Peyer's patch (tissue), 4 donors: ENCODE results near the gene CNTN2. TPM values are rescaled to one million over a fixed set of nuclear protein-coding genes. Genes with fewer than 3 reads are reported as not detected.

Experiments used
- DNase-seq, 3 donors: peaks; one replicate each; pipeline ENCODE4 v3.0.0-alpha.2; 2017 to 2019
- H3K27ac ChIP-seq, 4 donors: fragments of 200-600 bp; sonication (generic); one replicate each; pipeline ENCODE4 v1.5.1; 2016 to 2019
- H3K27me3 ChIP-seq, 2 donors: fragments of 200-600 bp; sonication (generic); one replicate each; pipeline ENCODE4 v1.5.1; 2019
- H3K36me3 ChIP-seq, 3 donors: fragments of 200-600 bp; sonication (generic); one replicate each; pipeline ENCODE4 v1.5.1; 2016 to 2019
- H3K4me1 ChIP-seq, 4 donors: fragments of 200-600 bp; sonication (generic); one replicate each; pipeline ENCODE4 v1.5.1; 2016 to 2019
- H3K4me3 ChIP-seq, 4 donors: fragments of 200-600 bp; sonication (generic); 1 replicate in 3 of 4; 2 replicates in 1 of 4; pipeline ENCODE4 v1.5.1; 2016 to 2019; ENCODE audit warnings: mild to moderate bottlenecking in 1 of 4
- H3K9me3 ChIP-seq, 4 donors: fragments of 200-600 bp; sonication (generic); one replicate each; pipeline ENCODE4 v1.5.1; 2016 to 2019; ENCODE audit warnings: mild to moderate bottlenecking in 1 of 4
- CTCF ChIP-seq, 6 experiments: fragments of 450-650 bp in 4 of 6; fragments of 200-600 bp in 2 of 6; sonication (generic) in 1 of 6; IDR thresholded peaks; one replicate each; pipeline ENCODE4 v1.5.1; 2017 to 2019; ENCODE audit warnings: antibody characterized with exemption in 6 of 6, mild to moderate bottlenecking in 3 of 6, moderate library complexity in 1 of 6
- POLR2A ChIP-seq, 2 donors: fragments of 450-650 bp; IDR thresholded peaks; one replicate each; pipeline ENCODE4 v1.5.1; 2017; ENCODE audit warnings: antibody characterized with exemption in 2 of 2, mild to moderate bottlenecking in 2 of 2, moderate library complexity in 2 of 2
- total RNA-seq, 4 donors: library from RNA; depleted of rRNA; stranded (reverse); fragments of >200 nt; gene quantifications; one replicate each; pipeline ENCODE4 v1.1.0, GENCODE V29; 2016

The CNTN2 gene
- total RNA-seq, 4 donors from 2014 or later, result 0.18 to 2.8 TPM; not detected in 2

GRCh38 chr1:205016075-205016474, 26.9 kb upstream of the CNTN2 start:
- Histone ChIP-seq H3K4me3 (no peak overlapping the region), H3K27me3 (no peaks in the 10 kb centered on the region), H3K4me1 (no peaks in the 10 kb centered on the region), H3K27ac (no peak overlapping the region), H3K36me3 (no peaks in the 10 kb centered on the region), H3K9me3 (no peaks in the 10 kb centered on the region)
- TF ChIP-seq POLR2A (IDR thresholded peaks at IDR 0.05) (no peak), CTCF (IDR thresholded peaks at IDR 0.05) (no peak)
- DNase-seq, result no peak

- no peak overlapping the region for H3K4me3 ChIP-seq
- no peak overlapping the region for H3K27ac ChIP-seq
- no peaks in the 10 kb centered on the region for H3K4me1 ChIP-seq
- no peak for DNase-seq
- no peak for TF ChIP-seq CTCF (IDR thresholded peaks at IDR 0.05)
- TF ChIP-seq POLR2A (IDR thresholded peaks at IDR 0.05), result no peak
- no peaks in the 10 kb centered on the region for H3K36me3 ChIP-seq
- no peaks in the 10 kb centered on the region for H3K27me3 ChIP-seq
- no peaks in the 10 kb centered on the region for H3K9me3 ChIP-seq
Measured at GRCh38 chr1:205016584-205016983, 26.4 kb upstream of the CNTN2 start.

GRCh38 chr1:205017001-205017400, 26.0 kb upstream of the CNTN2 start:
- no peak overlapping the region for H3K27ac ChIP-seq
- no peaks in the 10 kb centered on the region for H3K36me3 ChIP-seq
- DNase-seq, result no peak
- H3K9me3 ChIP-seq, result no peaks in the 10 kb centered on the region
- no peak overlapping the region for H3K4me3 ChIP-seq
- H3K4me1 ChIP-seq, result no peaks in the 10 kb centered on the region
- TF ChIP-seq POLR2A (IDR thresholded peaks at IDR 0.05) (no peak), CTCF (IDR thresholded peaks at IDR 0.05) (no peak)
- H3K27me3 ChIP-seq, result no peaks in the 10 kb centered on the region

GRCh38 chr1:205017766-205018165, 25.2 kb upstream of the CNTN2 start:
- Histone ChIP-seq H3K4me3 (no peak overlapping the region), H3K27me3 (no peaks in the 10 kb centered on the region), H3K9me3 (no peaks in the 10 kb centered on the region), H3K4me1 (no peaks in the 10 kb centered on the region), H3K36me3 (no peaks in the 10 kb centered on the region), H3K27ac (no peak overlapping the region)
- no peak for DNase-seq
- TF ChIP-seq CTCF (IDR thresholded peaks at IDR 0.05), result no peak
- TF ChIP-seq POLR2A (IDR thresholded peaks at IDR 0.05), result no peak

- H3K36me3 ChIP-seq, result no peaks in the 10 kb centered on the region
- no peak for DNase-seq
- no peaks in the 10 kb centered on the region for H3K9me3 ChIP-seq
- no peaks in the 10 kb centered on the region for H3K27me3 ChIP-seq
- no peak overlapping the region for H3K27ac ChIP-seq
- H3K4me1 ChIP-seq, result no peaks in the 10 kb centered on the region
- TF ChIP-seq POLR2A (IDR thresholded peaks at IDR 0.05) (no peak), CTCF (IDR thresholded peaks at IDR 0.05) (no peak)
- no peak overlapping the region for H3K4me3 ChIP-seq
Measured at GRCh38 chr1:205018381-205018780, 24.6 kb upstream of the CNTN2 start.

GRCh38 chr1:205020466-205020865, 22.5 kb upstream of the CNTN2 start:
- Histone ChIP-seq H3K36me3 (no peaks in the 10 kb centered on the region), H3K4me1 (no peaks in the 10 kb centered on the region), H3K9me3 (no peaks in the 10 kb centered on the region), H3K27me3 (no peaks in the 10 kb centered on the region), H3K27ac (no peak overlapping the region), H3K4me3 (no peak overlapping the region)
- no peak for DNase-seq
- TF ChIP-seq POLR2A (IDR thresholded peaks at IDR 0.05) (no peak), CTCF (IDR thresholded peaks at IDR 0.05) (no peak)
